DMS53 (cell line): Measurements from ENCODE around the gene GSS.

Experiments used
- DNase-seq: peaks from one replicate; lab custom pipeline; 2025; lab: John Stamatoyannopoulos, UW

Gene GSS

DNA sequence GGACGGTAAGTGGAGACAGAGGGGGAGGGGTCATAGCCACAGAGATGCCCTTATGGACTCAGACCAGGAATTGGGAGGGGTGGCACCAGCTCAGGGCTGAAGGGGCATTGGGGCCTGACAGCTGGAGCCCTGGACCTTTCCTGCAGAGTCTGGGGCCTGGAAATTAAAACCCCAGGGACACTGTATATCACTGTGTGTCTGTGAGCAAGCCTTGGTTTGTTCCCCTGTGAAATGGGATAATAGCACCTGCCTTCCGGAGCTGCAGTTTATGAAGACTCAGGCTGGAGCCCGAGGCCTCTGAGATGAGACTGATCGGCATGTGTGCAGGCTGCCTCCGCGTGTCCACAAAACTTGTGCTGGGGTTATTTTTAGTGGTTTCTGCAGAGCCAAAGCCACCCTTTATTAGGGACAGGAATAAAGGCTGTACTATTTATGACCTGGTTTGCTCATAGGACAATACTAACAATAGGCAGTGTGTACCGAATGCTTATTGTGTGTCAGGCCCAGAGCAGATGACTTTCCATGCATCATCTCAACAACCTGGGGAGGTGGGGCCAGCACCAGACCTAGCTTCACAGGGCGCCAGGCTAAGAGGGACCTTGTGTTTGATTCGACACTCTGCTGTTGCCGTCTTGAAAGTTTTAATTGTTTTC is 22.6 kb upstream of the GSS start:
- no peak for DNase-seq

- DNase-seq: no peak
These were observed 21.9 kb upstream of the GSS start for GRCh38 chr20:34977365-34978091.

GRCh38 chr20:34976286-34976685 is 20.7 kb upstream of the GSS start:
- no peak for DNase-seq

DNA sequence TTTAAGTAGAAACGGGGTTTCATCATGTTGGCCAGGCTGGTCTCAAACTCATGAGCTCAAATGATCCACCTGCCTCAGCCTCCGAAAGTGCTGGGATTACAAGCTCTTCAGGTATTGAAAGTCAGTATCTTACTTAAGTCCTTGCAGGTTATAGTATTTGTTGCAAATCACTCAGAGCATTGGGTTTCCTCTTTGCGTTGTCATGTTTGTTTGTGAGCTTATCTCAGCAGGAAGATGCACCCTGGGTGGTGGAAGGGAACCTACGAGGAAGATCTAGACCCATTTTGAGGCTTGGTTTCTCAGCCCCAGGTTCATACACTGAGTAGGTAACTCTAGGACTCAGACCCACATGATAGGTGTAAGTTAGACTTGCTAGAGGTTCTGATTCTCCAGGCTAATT is 18.6 kb upstream of the GSS start:
- DNase-seq: no peak

DNA sequence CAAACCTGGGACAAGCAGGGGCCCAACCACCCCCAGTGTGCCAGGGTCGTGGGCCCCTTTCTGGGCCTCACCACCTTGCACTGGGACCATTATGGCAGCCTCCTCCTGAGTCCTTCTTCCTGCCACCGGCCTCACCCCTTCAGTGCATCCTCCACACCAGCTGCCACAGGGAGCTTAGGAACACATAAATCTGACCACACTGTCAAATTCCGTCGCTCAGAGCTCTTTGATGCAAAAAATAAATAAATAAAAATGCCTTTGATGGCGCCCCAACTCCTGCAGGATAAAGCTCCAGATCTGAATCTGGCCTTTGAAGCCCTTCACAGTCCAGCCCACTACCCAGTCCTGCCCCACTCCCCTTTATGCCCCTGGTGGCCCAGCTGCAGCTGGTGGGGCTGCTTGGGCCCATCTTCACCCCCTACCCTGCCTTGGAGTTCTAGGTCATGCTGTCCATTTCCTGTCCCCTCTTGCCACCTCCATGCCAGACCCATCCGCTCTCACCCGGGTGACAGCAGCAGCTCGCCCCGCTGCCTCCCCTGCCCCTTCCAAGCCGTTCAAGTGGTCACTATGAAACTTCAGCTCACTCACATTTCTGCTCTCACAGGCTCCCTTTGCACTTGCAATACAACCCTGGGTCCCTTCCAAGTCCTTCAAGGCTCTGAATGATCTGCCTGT is 16.1 kb upstream of the GSS start:
- no peak for DNase-seq

DNA sequence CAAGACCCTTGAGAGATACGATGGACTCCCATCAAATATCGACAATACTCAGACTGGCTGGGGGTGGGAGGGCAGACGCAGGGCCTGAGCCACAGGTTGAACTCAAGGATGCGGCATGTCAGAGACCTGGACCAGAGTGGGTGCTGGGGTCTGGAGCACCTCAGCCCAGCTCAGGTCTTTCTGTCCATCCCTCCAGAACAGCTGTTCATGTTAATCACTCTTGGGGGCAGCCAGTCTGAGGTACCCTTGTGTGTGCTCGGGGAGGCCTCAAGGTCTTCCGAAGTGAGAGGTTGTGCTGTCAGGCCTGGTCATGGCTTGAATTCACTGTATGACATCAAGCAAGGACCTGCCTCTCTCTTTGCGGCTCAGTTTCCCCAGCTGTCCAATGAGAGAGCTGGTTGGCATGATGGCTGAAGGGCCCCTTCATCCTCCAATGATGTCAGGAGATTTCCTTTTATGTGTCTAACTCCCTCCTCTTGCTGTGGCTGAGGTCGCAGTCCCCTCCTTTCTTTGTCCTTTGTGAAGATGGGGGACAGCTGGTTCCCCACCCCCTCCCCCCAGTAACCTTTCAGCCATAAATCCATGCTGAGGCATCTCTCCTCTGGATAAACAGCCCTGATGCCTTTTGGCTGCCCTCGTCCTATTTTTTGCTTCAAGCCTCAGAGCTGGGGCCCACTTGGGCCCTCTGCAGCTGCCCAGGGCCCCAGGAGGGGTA is 15.4 kb upstream of the GSS start:
- DNase-seq: no peak

DNA sequence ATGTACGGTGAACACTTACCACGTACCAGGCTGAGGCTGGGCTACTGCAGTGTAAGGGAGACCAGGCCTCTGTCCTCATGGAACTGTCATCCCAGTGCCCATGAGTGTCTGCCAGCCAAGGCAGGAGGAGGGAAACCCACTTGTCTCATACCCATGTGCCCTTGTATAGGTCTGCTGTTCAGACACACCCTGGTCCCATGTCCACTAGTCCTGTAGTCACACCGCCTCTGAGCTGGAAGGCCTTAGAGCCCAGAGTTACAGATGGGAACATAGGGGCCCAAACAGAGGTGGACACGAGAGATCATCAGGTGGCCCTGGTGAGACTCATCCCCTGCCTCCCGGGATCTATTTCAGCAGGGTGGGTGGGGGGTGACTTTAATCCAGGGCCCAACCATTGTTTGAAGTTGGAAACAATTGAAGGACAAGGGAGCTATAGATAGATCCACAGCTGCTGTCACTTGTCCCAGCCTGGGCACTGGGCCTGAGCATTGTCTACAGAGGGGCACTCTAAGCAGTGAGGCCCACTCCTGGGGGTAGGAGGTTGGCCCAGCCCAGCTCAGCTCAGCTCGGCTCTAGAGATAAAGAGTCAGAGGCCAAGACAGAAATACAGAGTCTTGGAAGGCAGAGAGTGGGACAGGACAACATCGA is 14.7 kb upstream of the GSS start:
- no peak for DNase-seq

DNA sequence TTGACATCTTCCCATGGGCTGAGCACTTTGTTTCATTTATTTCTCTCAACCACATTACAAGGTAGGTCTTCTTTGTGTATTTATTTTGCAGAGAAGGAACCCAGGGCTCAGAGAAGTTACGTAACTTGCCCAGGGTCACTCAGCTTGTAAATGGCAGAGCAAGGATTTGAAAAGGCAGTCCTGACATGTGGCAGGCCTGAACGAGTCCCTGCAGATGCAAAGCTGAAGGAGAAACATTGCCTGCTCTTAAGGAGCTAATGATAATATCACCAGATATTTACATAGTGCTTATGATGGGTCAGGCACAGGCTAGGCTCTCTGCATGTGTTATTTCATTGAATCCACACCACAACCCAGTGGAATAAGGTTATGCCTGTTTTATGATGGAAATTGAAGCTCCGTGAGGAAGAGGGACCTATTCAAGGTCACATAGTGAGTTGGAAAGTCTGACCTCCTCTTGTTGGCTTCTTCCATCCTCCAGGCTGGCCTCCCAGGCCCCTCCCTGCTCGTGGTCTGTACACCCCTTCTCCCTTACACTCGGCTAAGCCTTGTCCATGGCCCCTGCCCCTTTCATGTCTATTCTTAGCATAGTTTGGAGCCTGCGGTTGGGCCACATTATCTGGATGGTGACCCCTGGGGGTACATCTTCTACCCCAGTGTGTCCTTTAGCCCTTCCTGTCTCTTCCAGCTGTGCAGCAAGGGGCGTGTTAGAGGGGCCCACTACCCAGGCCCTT is 12.6 kb upstream of the GSS start:
- DNase-seq: no peak

- DNase-seq: no peak
These were observed 11.8 kb upstream of the GSS start for GRCh38 chr20:34967421-34967820.

GRCh38 chr20:34965051-34965450 is 9.4 kb upstream of the GSS start:
- DNase-seq: no peak

DNA sequence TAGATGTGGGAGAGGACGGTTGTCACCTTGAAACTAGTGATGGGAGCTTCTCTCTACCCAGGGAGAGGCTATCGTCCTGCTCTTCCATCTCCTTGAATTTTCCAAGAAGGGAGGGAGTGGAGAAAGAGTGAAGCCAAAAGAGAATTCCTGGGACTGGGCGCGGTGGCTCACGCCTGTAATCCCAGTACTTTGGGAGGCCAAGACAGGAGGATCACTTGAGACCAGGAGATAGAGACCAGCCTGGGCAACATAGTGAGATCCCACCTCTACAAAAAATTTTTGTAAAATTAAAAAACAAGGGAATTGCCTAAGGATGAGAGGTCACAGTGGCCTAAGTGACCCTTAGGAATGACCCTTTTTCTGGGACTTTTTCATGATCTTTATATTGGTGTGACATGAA is 8.9 kb upstream of the GSS start:
- DNase-seq: no peak

DNA sequence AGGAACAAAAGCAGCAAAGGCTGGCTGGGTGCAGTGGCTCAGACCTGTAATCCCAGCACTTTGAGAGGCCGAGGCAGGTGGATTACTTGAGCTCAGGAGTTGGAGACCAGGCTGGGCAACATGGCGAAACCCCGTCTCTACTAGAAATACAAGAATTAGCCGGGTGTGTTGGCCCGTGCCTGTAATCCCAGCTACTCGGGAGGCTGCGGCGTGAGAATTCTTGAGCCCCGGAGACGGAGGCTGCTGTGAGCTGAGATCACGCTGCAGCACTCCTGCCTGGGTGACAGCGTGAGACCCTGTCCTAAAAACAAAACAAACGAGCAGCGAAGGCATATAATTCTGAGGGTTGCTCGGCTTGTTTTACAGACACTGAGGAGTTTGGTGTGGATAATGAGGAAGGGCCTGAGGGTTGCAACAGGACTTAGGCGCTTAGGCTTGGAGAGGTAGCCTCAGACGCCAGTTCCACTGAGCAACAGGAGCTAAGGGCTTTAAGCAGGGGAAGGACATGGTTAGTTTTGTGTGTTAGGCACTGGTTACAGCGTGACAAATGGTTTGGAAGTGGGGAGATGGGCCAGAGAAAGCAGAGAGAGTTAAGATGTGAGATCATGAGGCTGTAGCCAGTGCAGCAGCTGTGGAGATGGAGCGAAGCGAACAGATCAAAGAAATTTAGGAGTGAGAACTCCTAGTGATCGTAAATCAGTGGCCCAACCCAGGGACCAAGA is 1.3 kb upstream of the GSS start:
- no peak for DNase-seq

GRCh38 chr20:34956041-34956458 is 444 bp upstream of the GSS start:
- DNase-seq: no peak

DNA sequence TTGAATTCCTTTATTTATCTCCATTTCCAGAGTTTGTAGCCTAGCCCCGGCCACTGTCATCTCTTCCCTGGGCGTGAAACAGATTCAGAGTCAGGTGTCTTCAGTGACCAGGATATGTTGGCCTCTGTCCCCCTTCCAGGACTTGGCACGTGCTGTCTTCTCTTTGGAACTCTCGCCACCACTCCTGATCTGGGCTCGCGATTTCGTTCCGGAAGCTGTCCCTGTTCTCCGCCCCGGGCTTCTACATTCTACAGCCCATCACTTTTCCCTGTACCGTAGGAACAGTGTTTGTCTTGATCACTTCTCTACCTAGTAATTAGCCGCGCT is 739 bp downstream of the GSS start:
- DNase-seq: peak; percentile 80

DNA sequence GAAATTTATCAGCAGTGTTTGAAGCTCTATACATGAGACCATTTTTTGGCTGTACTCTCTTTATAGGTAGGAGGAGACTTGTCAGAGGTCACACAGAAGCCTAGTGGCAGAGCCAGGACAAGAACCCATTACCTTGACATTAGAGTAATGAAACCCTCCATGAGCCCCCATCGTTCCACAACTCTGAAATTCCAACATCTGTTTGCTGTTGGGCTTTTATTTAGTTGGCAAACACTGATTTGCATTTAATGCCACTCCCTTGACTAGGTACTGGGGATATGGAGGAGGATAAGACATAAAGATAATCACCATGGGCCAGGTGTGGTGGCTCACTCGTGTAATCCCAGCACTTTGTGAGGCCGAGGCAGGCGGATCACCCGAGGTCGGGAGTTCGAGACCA is 1.6 kb downstream of the GSS start:
- DNase-seq: no peak

DNA sequence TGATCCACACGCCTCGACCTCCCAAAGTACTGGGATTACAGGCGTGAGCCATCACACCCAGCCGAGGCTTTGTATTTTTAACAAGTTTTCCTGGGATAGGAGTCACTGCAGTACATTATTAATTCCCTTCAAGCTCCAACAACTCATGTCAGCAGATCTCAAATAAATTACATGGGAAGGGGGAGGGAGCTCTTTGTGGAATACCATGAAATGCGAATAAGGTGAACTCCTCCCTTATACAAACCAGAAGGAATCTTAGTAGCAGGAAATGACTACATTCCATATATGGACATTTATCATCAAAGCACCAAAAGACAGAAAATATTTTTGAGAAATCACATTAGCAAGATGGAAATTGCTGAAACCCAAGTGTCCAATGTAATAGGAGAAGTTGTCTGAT is 2.9 kb downstream of the GSS start:
- DNase-seq: no peak

DNA sequence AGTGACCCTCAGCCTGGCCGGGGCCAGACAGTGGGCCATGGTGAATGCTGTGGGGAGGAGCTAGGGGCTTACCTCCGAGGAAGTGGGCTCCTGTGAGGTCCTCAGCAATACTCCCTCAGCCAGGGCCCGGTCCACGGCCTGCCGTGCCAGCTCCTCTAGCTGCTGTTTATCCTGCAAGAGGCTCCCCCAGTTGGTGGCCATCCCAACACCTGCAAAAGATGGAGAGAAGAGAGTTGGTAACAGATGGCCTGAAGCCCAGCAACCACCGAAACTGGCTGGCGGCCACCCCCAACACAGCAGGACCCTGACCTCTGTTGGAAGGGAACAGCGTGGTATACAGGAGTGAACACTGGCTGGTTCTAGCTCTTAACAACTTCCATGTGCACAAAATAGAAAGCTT is 4.0 kb downstream of the GSS start:
- no peak for DNase-seq

DNA sequence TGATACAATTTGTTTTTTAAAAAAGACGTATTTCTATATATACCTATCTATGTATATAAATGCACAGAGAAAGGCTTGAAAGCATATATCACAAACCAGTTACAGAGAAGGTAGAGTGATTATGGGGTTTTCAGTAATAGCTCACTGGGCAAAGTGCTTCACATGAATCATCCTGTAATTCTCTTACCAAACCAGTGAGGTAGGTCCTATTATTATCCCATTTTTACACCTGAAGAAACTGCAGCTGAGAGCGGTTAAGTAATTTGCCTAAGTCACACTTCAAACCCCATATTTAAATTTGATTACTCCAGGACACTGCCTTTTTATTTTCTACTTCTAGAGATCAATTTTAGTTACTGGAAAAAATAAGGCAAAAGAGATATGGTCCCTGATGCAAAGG is 4.4 kb downstream of the GSS start:
- no peak for DNase-seq

DNA sequence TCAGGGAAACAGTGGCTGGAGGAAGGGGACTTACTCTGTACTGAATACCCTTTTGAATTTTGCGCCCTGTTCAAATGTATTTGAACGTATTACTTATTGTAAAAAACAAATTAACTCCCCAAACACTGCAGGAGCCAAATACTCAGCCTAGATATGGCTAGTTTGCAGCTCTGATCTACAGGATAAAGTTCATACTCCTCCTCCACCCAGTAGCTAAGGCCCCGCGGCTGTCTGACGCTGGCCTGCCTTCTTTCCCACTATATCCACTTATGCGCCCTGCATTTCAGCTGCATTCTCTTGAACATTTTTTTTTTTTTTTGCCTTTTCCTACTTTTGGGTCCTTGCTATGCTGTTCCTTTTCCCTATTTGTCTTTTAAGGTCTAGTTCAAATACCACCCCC is 6.5 kb downstream of the GSS start:
- no peak for DNase-seq

DNA sequence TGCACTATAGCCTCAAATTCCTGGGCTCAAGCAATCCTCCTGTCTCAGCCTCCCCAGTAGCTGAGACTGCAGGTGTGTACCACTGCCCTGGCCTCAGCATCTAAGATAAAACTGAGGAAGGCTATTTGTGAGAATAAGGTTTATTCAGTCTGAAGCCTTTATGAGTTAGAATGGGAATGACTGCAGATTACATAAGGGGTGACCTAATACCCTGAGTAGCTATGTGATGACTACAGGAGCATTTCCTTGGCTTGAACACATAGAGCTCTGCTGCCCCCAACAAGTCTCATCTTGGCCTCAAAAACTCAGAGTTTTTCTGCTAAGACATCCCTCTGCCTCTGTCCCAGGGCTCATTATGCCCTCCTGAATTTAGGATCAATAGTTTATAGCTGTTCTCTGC is 7.6 kb downstream of the GSS start:
- DNase-seq: no peak

DNA sequence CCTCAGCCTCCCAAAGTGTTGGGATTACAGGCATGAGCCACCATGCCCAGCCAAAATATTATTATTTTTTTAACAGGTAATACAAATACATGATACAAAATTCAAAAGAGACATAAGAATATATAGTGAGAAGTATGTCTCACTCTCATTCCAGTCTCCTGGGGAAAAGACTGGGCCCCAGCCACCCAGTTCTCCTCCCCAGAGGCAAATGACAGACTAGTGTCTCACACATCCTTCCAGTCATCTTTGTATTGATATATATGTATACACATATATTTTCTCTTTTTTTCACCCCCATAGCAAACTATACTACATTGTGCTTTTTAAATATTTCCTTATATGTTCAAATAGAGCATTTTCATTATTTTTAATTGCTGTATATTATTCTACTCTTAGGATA is 8.3 kb downstream of the GSS start:
- no peak for DNase-seq
